GM23248 (cell line): ENCODE data around the gene FSIP1.

Experiments used
- EZH2 ChIP-seq: fragments of 200-600 bp; sonication (generic); IDR thresholded peaks from 2 replicates; pipeline ENCODE4 v1.6.1; 2018; ENCODE audit warnings: antibody characterized with exemption, mild to moderate bottlenecking; ENCODE audit not compliant: insufficient read depth, poor library complexity, severe bottlenecking
- EZH2phosphoT487 ChIP-seq: fragments of 200-600 bp; sonication (generic); IDR thresholded peaks from 2 replicates; pipeline ENCODE4 v1.6.1; 2018; ENCODE audit warnings: antibody characterized with exemption, moderate library complexity, mild to moderate bottlenecking, low read depth; ENCODE audit not compliant: insufficient read depth

GRCh38 chr15:39795486-39795885 is 12.8 kb upstream of the FSIP1 start:
- TF ChIP-seq EZH2 (no peak), EZH2phosphoT487 (no peak)
